Measurements from ENCODE around the gene DMBX1. TPM values are rescaled to one million over a fixed set of nuclear protein-coding genes. Genes with fewer than 3 reads are reported as not detected.

DMBX1 gene
- total RNA-seq, 2 donors from 2014 or later: not detected

DNA sequence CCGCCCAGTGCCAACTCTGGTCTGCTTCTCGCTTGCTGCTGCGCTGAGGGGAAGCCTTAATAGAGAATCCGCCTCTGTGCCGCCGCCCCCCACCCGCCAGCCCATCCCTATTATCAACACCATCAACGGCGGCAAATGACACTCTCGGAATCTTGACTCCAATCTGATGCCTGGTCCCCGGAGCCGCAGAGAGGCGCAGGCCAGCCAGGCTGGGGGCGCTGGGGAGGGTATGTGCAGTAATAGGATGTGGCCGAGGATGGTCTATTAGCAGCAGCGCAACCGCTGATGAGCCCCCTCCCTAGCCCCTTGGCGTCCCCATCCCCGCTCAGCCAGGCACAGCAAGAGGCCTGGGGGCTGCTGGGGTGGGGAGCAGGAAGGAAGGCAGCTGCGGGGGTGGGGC is 15.1 kb upstream of the DMBX1 start:
- no peak overlapping the region for H3K4me3 ChIP-seq
- no peak for DNase-seq (ENCODE audit: low spot score)
- TF ChIP-seq, protein P1, sequence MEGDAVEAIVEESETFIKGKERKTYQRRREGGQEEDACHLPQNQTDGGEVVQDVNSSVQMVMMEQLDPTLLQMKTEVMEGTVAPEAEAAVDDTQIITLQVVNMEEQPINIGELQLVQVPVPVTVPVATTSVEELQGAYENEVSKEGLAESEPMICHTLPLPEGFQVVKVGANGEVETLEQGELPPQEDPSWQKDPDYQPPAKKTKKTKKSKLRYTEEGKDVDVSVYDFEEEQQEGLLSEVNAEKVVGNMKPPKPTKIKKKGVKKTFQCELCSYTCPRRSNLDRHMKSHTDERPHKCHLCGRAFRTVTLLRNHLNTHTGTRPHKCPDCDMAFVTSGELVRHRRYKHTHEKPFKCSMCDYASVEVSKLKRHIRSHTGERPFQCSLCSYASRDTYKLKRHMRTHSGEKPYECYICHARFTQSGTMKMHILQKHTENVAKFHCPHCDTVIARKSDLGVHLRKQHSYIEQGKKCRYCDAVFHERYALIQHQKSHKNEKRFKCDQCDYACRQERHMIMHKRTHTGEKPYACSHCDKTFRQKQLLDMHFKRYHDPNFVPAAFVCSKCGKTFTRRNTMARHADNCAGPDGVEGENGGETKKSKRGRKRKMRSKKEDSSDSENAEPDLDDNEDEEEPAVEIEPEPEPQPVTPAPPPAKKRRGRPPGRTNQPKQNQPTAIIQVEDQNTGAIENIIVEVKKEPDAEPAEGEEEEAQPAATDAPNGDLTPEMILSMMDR (IDR thresholded peaks at IDR 0.05): no peak
- H3K27ac ChIP-seq: no peak overlapping the region
- H3K9me3 ChIP-seq: no peaks in the 10 kb centered on the region
- no peaks in the 10 kb centered on the region for H3K27me3 ChIP-seq
- H3K4me1 ChIP-seq: no peaks in the 10 kb centered on the region
- H3K36me3 ChIP-seq: no peaks in the 10 kb centered on the region

DNA sequence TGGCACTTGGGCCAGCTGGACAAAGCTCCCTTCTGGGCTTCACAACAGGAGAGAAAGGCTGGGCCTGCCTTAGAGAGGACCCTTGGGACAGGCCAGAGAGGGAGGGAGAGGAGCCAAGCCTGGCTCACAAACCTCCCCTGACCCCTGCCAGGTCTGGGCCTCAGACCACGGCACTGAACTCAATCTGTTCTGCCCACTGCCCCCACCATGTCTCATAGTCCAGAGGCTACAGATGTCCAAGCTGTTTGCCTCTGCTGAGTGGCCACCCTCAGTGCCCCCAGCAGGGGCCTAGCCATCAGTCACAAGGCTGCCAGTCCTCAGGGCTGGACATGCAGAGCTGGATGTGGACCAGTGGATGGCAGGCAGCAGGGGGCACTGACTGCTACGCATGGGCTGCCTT is 13.0 kb upstream of the DMBX1 start:
- Histone ChIP-seq H3K9me3 (no peaks in the 10 kb centered on the region), H3K4me1 (no peaks in the 10 kb centered on the region), H3K27me3 (no peaks in the 10 kb centered on the region), H3K27ac (no peak overlapping the region), H3K4me3 (no peak overlapping the region), H3K36me3 (no peaks in the 10 kb centered on the region)
- DNase-seq (ENCODE audit: low spot score): no peak
- TF ChIP-seq, protein P1 (IDR thresholded peaks at IDR 0.05): no peak

DNA sequence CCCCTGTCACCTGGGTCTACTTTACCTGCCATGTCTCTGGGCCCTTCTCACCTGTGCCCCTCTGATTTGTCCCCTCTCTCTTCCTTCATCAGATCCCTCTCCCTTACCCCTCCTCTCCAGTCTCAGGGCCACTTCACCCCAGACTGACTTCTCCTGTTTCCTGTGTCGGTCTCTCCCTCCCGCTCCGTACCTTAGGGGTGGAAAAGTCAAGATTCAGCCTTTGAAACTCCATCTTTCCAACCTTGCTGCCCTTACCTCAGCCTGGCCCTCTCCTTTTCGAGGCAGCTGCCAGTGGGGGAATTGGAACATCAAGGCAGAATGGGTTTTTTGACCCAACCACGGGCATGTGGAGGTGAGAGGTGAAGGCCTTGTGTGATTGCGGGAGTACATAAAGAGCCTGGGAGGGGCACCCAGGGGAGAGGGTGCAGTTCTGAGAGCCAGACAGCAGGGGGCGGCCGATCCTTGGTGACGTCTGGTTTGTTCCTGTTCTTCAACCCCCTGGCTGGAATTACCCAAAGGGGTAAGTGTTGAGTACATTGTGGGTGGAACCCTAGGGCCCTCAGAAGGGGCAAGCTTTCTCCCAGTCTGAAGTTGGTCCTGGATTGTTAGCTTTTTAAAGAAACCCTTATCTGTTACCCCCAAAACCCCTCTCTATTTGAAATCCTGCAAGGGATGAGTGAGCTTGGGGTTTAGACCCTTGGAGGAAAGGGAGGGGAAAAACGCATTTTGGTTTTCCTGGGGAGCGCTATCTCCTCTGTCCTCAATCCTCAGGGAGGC is 12.3 kb upstream of the DMBX1 start:
- no peaks in the 10 kb centered on the region for H3K36me3 ChIP-seq
- TF ChIP-seq, protein P1 (IDR thresholded peaks at IDR 0.05): peak; percentile 83 to 89
- no peaks in the 10 kb centered on the region for H3K27me3 ChIP-seq
- H3K27ac ChIP-seq: no peak overlapping the region
- DNase-seq (ENCODE audit: low spot score): peak; percentile 85
- no peaks in the 10 kb centered on the region for H3K9me3 ChIP-seq
- no peak overlapping the region for H3K4me3 ChIP-seq
- H3K4me1 ChIP-seq: no peaks in the 10 kb centered on the region

DNA sequence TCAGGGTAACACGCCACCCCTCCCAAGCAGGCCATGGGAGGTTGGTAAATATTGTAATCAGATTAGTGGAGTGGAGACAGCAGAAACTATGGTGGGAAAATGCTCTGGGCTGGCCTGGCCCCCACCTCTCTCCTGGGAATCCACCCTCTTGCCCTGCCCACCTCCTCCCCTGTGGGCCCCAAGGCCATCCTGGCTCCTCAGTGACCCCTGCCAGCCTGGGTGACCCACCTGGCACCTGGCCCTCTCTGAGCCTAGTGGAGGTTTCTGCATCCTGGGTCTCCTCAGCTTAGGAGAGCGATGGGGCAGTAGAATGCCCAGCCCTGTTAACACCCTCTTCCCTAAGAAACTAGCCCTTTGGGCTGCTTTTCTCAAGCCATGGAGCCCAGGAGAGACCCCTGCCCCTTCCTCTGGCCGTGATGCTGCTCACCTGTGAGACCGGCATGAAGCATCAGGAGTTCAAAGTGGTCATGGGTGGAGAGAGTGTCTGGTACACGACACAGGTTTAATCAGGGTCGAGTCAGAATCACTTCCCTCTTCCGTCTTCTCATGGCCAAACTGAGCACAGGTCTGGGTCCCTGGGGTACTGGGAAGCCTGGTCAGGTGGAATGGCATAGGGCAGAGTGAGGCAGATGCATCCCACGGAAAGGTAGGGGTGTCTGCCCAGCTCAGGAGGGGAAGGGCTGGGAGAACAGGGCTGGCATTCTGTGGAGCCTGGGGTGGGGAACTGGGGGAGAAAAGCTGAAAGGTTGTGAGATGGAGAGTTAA is 10.7 kb upstream of the DMBX1 start:
- TF ChIP-seq, protein P1 (IDR thresholded peaks at IDR 0.05): no peak
- no peak overlapping the region for H3K4me3 ChIP-seq
- H3K36me3 ChIP-seq: no peaks in the 10 kb centered on the region
- no peak overlapping the region for H3K27ac ChIP-seq
- DNase-seq (ENCODE audit: low spot score): no peak
- no peaks in the 10 kb centered on the region for H3K4me1 ChIP-seq
- no peaks in the 10 kb centered on the region for H3K27me3 ChIP-seq
- no peaks in the 10 kb centered on the region for H3K9me3 ChIP-seq

DNA sequence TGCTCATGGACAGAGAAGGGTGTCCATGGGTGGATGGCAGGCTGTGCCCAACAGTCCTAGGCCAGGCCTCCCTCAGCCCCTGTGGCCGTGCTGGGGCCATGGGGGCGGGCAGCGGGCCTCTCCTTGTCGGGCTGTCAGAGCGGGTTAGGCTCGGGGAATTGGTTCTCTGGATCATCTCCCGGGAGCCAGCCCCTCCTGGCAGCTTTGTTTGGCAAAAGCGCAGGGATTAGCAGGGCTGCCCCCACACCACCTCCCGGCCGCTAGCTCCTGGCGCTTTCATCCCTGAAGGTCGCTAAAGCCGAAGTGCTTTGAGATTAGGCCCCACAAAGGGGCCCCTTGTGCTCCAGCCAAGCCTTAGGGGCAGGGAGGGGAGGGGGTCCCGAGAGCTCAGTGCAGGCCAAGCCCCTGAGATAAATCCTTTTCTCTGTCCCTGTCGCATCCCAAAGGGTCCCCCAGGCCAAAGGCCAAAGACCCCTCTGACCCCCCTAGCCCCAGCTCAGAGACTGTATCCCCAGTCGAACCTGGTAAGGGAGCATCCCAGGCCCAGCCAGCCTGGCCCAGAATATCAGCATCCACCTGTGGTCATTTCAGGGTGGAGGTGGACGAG is 9.8 kb upstream of the DMBX1 start:
- Histone ChIP-seq H3K4me1 (no peaks in the 10 kb centered on the region), H3K36me3 (no peaks in the 10 kb centered on the region), H3K27ac (no peak overlapping the region), H3K4me3 (no peak overlapping the region), H3K9me3 (no peaks in the 10 kb centered on the region), H3K27me3 (no peaks in the 10 kb centered on the region)
- no peak for DNase-seq (ENCODE audit: low spot score)
- TF ChIP-seq, protein P1 (IDR thresholded peaks at IDR 0.05): no peak

Data from right atrium auricular region (tissue), 2 donors.